ENCODE results near the gene DNASE1L1. TPM values are rescaled to one million over a fixed set of nuclear protein-coding genes. Genes with fewer than 3 reads are reported as not detected.

Gene DNASE1L1
- total and polyA plus RNA-seq, 12 donors, result 9.3 to 101 (median 45.3) TPM

DNA sequence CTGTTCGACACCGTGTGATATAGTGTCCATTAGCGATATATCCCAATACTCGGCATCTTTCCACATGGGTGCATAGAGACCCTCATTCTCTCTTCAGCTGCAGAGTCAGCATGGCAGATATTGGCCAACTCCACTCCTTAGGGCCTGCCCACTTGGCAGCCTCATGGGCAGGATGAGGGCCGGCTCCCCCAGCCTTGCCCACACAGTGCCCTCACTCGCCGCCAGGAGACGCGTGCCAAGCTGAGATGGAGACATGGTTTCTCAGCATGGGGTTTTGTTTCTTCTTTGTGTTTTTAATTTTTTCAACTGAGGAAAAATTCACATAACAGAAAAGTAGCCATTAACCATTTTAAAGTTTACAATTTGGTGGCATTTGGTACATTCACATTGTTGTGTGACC, 43.8 kb upstream of the DNASE1L1 start:
- Histone ChIP-seq H3K36me3 (replicated peaks in 1 of 2) (peaks cover 0 to 31% of the 10 kb centered on the region in 2 donors), H3K4me1 (replicated peaks in 1 of 2) (no peaks in the 10 kb centered on the region), H3K9me3 (replicated peaks in 1 of 3) (no peaks in the 10 kb centered on the region), H3K27ac (no peak overlapping the region), H3K27me3 (no peaks in the 10 kb centered on the region), H3K4me3 (no peak overlapping the region)
- DNase-seq, result no peak
- TF ChIP-seq, protein P1, sequence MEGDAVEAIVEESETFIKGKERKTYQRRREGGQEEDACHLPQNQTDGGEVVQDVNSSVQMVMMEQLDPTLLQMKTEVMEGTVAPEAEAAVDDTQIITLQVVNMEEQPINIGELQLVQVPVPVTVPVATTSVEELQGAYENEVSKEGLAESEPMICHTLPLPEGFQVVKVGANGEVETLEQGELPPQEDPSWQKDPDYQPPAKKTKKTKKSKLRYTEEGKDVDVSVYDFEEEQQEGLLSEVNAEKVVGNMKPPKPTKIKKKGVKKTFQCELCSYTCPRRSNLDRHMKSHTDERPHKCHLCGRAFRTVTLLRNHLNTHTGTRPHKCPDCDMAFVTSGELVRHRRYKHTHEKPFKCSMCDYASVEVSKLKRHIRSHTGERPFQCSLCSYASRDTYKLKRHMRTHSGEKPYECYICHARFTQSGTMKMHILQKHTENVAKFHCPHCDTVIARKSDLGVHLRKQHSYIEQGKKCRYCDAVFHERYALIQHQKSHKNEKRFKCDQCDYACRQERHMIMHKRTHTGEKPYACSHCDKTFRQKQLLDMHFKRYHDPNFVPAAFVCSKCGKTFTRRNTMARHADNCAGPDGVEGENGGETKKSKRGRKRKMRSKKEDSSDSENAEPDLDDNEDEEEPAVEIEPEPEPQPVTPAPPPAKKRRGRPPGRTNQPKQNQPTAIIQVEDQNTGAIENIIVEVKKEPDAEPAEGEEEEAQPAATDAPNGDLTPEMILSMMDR (IDR thresholded peaks at IDR 0.05), result no peak
- TF ChIP-seq POLR2A (IDR thresholded peaks at IDR 0.05), result no peak
- 91 to 93% (median 92%) methylated on average over 5 to 9 of the region's 9 CpGs for WGBS, 4 donors
- intact Hi-C loops (cut with DNase I), result no loop called here

DNA sequence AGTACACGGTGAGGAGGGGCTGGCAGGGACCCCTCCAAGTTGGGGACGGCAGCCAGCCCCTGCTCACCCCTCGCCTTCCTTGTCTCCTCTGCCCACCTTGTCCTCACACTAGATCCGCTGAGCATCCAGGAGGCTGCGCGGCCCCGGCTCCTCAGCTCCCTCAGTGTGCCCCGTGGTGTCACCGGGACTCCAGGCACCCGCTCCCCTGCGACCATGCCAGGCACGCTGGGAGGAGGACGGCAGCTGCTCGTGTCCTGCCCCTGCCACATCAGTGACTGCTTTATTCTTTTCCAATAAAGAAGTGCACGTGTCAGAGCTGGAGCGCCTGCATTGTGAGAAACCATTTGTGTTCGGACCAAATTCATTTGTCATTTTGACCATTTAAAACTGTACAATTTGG, 41.3 kb upstream of the DNASE1L1 start:
- no peak for DNase-seq
- WGBS, 4 donors, result 87 to 93% (median 91%) methylated on average over 3 to 17 of the region's 17 CpGs
- intact Hi-C loops (cut with DNase I), result no loop called here
- no peak overlapping the region for H3K27ac ChIP-seq
- H3K4me1 ChIP-seq (replicated peaks in 1 of 2), result peaks cover 0 to 6% of the 10 kb centered on the region in 2 donors
- H3K9me3 ChIP-seq (replicated peaks in 1 of 3), result no peaks in the 10 kb centered on the region
- peaks cover 0 to 31% of the 10 kb centered on the region in 2 donors for H3K36me3 ChIP-seq (replicated peaks in 1 of 2)
- TF ChIP-seq, protein P1 (IDR thresholded peaks at IDR 0.05), result no peak
- no peak for TF ChIP-seq POLR2A (IDR thresholded peaks at IDR 0.05)
- H3K27me3 ChIP-seq, result no peaks in the 10 kb centered on the region
- H3K4me3 ChIP-seq, result no peak overlapping the region

DNA sequence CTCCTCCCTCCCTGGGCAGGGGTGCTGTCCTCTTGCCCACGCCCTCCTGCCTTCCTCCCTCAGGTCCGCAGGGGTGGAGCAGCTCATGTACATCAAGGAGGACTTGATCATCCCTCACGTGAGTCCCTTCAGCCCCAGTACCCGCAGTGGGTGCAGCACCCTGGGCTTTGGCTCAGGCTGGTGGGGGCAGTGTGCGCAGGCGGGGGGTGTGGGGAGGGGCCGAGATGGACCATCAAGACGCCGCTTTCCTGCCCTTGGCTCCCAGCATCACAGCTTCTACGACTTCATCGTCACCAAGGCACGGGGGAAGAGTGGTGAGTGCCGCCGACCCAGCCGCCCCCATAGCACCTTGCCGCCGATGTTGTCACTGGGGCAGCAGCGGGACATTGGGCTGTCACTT, 40.6 kb upstream of the DNASE1L1 start:
- TF ChIP-seq, protein P1 (IDR thresholded peaks at IDR 0.05), result no peak
- no peak for TF ChIP-seq POLR2A (IDR thresholded peaks at IDR 0.05)
- intact Hi-C loops (cut with DNase I), result no loop called here
- WGBS, 4 donors, result 85 to 94% (median 88%) methylated on average over 14 to 18 of the region's 18 CpGs; no CpG with 5 or more reads in 1 of the 4 donors
- H3K4me1 ChIP-seq (replicated peaks in 1 of 2), result peaks cover 0 to 13% of the 10 kb centered on the region in 2 donors
- no peak overlapping the region for H3K27ac ChIP-seq
- DNase-seq, result no peak
- no peaks in the 10 kb centered on the region for H3K9me3 ChIP-seq (replicated peaks in 1 of 3)
- no peak overlapping the region for H3K4me3 ChIP-seq
- peaks cover 0 to 31% of the 10 kb centered on the region in 2 donors for H3K36me3 ChIP-seq (replicated peaks in 1 of 2)
- no peaks in the 10 kb centered on the region for H3K27me3 ChIP-seq

DNA sequence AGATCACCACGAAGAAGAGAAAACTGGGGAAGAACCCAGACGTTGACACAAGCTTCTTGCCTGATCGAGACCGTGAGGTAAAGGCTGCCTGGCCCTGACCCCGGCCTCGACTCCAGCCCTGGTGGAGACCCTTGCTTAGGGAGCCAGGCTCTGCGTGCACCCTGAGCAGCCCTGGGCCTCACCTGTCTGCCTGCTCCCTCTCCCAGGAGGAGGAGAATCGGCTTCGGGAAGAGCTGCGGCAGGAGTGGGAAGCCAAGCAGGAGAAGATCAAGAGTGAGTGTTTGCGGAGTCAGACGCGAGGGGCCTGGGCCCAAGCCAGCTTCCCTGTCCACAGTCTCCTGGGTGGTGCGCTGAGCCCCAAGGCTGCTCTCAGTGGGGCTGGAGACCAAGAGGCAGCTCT, 39.4 kb upstream of the DNASE1L1 start:
- TF ChIP-seq, protein P1 (IDR thresholded peaks at IDR 0.05), result no peak
- no peak for TF ChIP-seq POLR2A (IDR thresholded peaks at IDR 0.05)
- no peak overlapping the region for H3K4me3 ChIP-seq
- H3K9me3 ChIP-seq (replicated peaks in 1 of 3), result no peaks in the 10 kb centered on the region
- WGBS, 4 donors, result 80 to 88% (median 86%) methylated on average over 1 to 14 of the region's 14 CpGs
- intact Hi-C loops (cut with DNase I), result no loop called here
- peaks cover 0 to 15% of the 10 kb centered on the region in 2 donors for H3K4me1 ChIP-seq (replicated peaks in 1 of 2)
- H3K36me3 ChIP-seq (replicated peaks in 1 of 2), result peaks cover 0 to 31% of the 10 kb centered on the region in 2 donors
- H3K27me3 ChIP-seq, result no peaks in the 10 kb centered on the region
- DNase-seq, result no peak
- H3K27ac ChIP-seq, result no peak overlapping the region
